HG03354 (cell line): ENCODE measurements around the gene SPIRE1.

Experiments used
- ATAC-seq: cut with Tn5 transposase; IDR thresholded peaks from one replicate; pipeline ENCODE4 v1.9.1; 2021; ENCODE audit warnings: mild to moderate bottlenecking; ENCODE audit not compliant: unreplicated experiment, poor library complexity, severe bottlenecking

Gene SPIRE1

GRCh38 chr18:12463191-12463590 lies 194.7 kb downstream of the SPIRE1 start:
- ATAC-seq: no peak

DNA sequence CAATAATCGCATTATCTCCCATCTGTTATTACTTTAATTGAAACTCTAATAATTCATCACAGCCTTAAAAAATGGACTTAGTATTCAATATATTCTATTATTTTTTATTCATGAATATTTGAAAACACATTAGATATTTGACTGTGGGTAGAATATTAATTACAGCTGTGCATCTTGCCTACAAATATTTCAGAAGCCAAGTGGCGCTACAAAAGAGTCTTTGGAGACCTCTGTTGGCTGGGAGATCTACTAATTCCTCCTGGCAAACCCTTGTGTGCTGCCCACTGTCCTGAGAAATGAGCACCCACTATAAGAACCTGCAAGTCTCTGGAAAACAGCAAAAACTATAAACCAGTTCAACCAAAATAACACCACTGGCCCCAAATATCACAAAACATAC lies 195.7 kb downstream of the SPIRE1 start:
- ATAC-seq: no peak

GRCh38 chr18:12461326-12461725 lies 196.6 kb downstream of the SPIRE1 start:
- no peak for ATAC-seq

GRCh38 chr18:12460874-12461273 lies 197.0 kb downstream of the SPIRE1 start:
- ATAC-seq: no peak

DNA sequence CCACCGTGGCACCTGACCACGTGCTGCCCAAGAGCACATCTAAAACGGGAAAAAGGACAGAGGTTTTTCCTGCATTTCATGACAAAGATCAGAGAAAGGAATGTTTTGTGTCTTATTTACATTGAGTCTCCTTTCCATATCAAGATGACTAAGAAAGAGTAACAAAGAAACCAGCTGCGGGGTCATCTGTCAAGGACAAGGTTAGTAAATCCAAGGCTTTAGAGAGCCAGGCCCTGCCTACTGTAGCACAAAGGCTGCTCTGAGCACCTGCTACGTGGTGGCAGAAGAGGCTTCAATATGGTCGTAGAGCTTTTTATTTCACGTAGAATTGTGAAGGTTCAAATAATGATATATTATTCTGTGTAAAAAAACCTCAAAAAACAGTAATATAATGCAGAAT lies 199.1 kb downstream of the SPIRE1 start:
- no peak for ATAC-seq

GRCh38 chr18:12456441-12456840 lies 201.5 kb downstream of the SPIRE1 start:
- ATAC-seq: no peak

DNA sequence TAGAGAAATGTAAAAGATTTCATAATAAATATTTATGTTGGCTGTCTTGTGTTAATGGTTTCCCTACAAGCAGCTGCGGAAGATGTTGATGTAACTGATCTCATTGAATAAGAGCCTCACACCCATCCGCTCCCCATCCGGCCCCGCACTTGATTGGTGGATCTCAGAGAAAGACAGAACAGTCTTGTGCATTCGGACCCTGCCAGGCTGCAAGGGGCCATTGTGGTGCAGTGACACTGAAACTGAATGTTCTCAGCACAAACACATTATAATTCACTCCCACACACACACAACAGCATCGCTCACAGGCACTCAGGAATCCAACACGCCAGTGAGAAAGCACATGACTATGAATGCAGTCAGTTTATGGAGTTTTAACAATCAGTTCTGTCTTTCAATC lies 202.4 kb downstream of the SPIRE1 start:
- ATAC-seq: no peak

DNA sequence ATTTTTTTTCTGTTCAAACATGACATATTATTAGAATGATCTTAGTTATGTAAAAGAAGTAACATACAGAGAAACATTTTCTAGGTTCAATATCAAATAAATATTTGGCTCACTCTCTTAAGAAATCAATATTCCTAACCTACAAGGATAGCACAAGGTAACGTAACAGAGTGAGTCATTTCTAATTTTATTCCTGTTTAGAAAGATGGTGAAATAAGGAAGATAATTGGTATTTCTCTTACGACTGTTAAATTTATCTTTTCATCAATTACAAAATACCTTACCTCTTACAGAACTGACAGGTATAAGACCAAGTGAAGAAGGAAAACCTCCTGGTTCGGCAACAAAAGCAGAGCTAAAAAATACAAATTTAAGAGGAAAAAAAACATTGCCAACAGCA lies 205.1 kb downstream of the SPIRE1 start:
- no peak for ATAC-seq

DNA sequence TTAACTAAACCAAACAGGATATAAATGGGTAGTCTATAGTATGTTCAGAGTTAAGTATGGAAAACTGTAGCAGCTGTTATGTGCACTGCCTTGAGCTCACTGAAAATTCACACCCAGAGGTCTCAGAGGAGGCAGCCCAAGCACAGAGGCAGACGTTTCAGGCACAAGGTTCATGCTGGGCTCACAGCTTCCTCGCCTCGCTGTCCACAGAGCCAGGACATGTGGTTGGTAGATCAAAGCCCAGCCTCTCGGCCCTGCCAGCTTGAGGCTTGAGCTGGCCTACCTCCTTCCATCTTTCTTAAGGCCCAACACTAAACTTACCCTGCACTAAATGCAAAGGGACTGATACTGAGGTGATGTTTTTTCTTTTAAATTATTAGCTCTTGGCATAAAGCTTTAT lies 206.5 kb downstream of the SPIRE1 start:
- ATAC-seq: no peak

- ATAC-seq: no peak
Measured at GRCh38 chr18:12449051-12449785, 208.7 kb downstream of the SPIRE1 start.

GRCh38 chr18:12445554-12445953 lies 212.4 kb downstream of the SPIRE1 start:
- no peak for ATAC-seq

- no peak for ATAC-seq
Measured at GRCh38 chr18:12443551-12443950, 214.4 kb downstream of the SPIRE1 start.

DNA sequence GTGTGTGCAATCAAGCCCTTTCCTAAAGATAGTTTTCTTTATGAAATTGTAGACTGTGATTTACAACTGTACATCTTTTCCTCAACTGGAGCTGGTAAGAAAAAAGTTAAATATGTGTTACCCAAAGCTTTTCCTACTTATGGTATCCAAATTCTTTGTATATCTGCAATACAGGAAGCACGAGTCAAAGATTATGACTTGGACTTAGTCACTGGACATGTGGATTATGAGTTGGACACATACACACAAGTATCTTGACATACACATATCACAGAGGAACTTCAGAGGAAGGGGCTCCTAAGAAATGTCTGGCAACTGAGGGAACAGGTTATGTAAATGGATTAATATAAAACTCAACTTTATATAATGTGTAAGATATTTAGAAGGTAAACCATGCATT lies 215.0 kb downstream of the SPIRE1 start:
- no peak for ATAC-seq

- ATAC-seq: no peak
Measured at GRCh38 chr18:12441475-12442034, 216.4 kb downstream of the SPIRE1 start.

GRCh38 chr18:12438257-12438656 lies 219.7 kb downstream of the SPIRE1 start:
- ATAC-seq: no peak

- ATAC-seq: no peak
Measured at GRCh38 chr18:12435867-12436266, 222.0 kb downstream of the SPIRE1 start.

DNA sequence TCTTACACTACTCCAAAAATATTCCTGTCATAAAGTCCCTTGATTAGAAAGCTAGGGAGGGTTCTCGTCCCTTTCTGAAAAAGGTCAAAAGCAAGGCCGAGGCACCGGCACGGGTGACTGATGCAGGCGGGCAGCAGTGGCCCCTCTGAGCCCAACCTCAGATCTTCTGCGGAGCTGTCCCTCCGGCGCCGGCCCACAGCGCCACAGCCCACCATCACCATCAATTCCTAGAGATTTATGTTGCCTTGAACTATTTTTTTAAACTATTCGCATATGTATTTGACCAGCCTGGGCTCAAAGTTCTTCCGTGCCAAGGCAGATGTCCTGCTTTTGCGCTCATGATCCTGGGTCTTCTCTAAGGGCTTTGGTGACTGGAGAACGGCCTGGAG lies 223.4 kb downstream of the SPIRE1 start:
- ATAC-seq: no peak

GRCh38 chr18:12433829-12434540 lies 223.9 kb downstream of the SPIRE1 start:
- ATAC-seq: no peak

GRCh38 chr18:12432881-12433280 lies 225.0 kb downstream of the SPIRE1 start:
- ATAC-seq: no peak

GRCh38 chr18:12432196-12432595 lies 225.7 kb downstream of the SPIRE1 start:
- ATAC-seq: no peak

DNA sequence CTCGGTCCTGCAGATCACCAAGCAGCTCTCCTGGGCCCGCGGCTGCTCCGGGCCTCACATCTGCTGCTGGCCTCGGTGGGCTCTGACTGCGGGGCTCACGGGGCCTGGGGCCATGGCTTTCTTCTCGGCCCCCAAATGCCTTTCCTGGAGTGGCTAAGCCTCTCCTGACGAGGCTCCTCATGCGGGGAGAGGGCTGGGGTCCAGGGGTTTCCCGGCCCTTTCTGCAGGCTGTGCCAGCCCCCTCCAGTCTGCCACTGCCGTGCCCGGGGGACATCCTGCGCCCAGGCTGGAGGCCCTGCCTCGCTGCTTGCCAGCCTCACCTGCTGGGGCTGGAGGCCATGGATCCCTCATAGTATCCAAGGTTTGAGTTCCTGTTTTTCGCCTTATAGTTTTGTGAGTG lies 226.3 kb downstream of the SPIRE1 start:
- ATAC-seq: no peak
